ENCODE data around the gene SORT1. TPM values are rescaled to one million over a fixed set of nuclear protein-coding genes. Genes with fewer than 3 reads are reported as not detected.

SORT1 gene
- total and polyA plus RNA-seq, 2 of the 8 experiments (the other 6 are each of a cell fraction or from before 2014, with no cell fraction given): 18.7 to 69.6 TPM

DNA sequence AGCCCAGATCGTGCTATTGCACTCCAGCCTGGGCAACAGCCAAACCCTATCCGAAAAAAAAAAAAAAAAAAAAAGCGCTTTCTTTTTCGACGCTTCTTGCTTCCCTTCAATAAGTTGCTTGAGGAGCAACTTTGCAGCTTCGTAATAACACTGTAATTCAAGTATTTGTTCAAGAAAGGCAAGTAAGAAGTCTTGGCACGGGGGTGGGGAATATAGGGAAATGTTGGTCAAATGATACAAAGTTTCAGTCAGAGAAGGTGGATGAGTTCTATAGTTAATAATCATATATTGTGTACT is 29.4 kb upstream of the SORT1 start (continued):
- TF ChIP-seq SP1 (IDR thresholded peaks at IDR 0.05; ENCODE audit: low read depth, low read length) (no peak), KDM1A (IDR thresholded peaks at IDR 0.05; ENCODE audit: borderline replicate concordance, low read length) (no peak)
